Suprapubic skin (tissue), 4 donors: ENCODE data around the gene ULK1. TPM values are rescaled to one million over a fixed set of nuclear protein-coding genes. Genes with fewer than 3 reads are reported as not detected.
A peak's percentile ranks its signal among the peaks of the same experiment; 100 is the strongest.

Source experiments
- DNase-seq, 2 donors: peaks; one replicate each; pipeline ENCODE4 v3.0.0-alpha.2; 2019; ENCODE audit warnings: low spot score in 2 of 2
- H3K27ac ChIP-seq: fragments of 200-600 bp; sonication (generic); one replicate; pipeline ENCODE4 v1.5.1; 2019
- H3K27me3 ChIP-seq: fragments of 200-600 bp; sonication (generic); one replicate; pipeline ENCODE4 v1.5.1; 2019
- H3K36me3 ChIP-seq: fragments of 200-600 bp; sonication (generic); one replicate; pipeline ENCODE4 v1.5.1; 2019
- H3K4me1 ChIP-seq: fragments of 200-600 bp; sonication (generic); one replicate; pipeline ENCODE4 v1.5.1; 2019
- H3K4me3 ChIP-seq: fragments of 200-600 bp; sonication (generic); one replicate; pipeline ENCODE4 v1.5.1; 2019; ENCODE audit warnings: mild to moderate bottlenecking
- H3K9me3 ChIP-seq: fragments of 200-600 bp; sonication (generic); one replicate; pipeline ENCODE4 v1.5.1; 2019
- CTCF ChIP-seq, 2 donors: fragments of 200-600 bp in 1 of 2; fragments of 450-650 bp in 1 of 2; sonication (generic) in 1 of 2; IDR thresholded peaks; one replicate each; pipeline ENCODE4 v1.5.1; 2016 to 2019; ENCODE audit warnings: antibody characterized with exemption in 2 of 2, mild to moderate bottlenecking in 1 of 2, moderate library complexity in 1 of 2
- EP300 ChIP-seq: sonication (generic); formaldehyde crosslinking; IDR thresholded peaks from one replicate; pipeline ENCODE4 v1.6.1; 2017; ENCODE audit warnings: antibody characterized with exemption
- POLR2A ChIP-seq, 2 donors: fragments of 450-650 bp; IDR thresholded peaks; one replicate each; pipeline ENCODE4 v1.6.1; 2017; ENCODE audit warnings: antibody characterized with exemption in 2 of 2, mild to moderate bottlenecking in 2 of 2, moderate library complexity in 2 of 2
- POLR2AphosphoS5 ChIP-seq, 3 donors: sonication (generic); formaldehyde crosslinking; IDR thresholded peaks; one replicate each; pipeline ENCODE4 v1.6.1; 2017; ENCODE audit warnings: antibody characterized with exemption in 3 of 3
- WGBS: methylation state at CpG from one replicate; pipeline ENCODE4 v1.1.5; 2018; 5-methylcytosine and 5-hydroxymethylcytosine counted together
- total RNA-seq, 4 donors: library from RNA; depleted of rRNA; stranded (reverse); fragments of >200 nt; gene quantifications; one replicate each; pipeline ENCODE4 v1.1.0, GENCODE V29; 2016

ULK1 gene
- total RNA-seq, 4 donors from 2014 or later = 37.0 to 102 (median 65.7) TPM

- peaks cover 3% of the 10 kb centered on the region for H3K27me3 ChIP-seq
- DNase-seq = no peak
- TF ChIP-seq EP300 (no peak), POLR2AphosphoS5 (IDR thresholded peaks at IDR 0.05) (no peak), CTCF (IDR thresholded peaks at IDR 0.05) (no peak)
- H3K9me3 ChIP-seq = no peaks in the 10 kb centered on the region
- peaks cover 6% of the 10 kb centered on the region for H3K4me1 ChIP-seq
- no peak overlapping the region for H3K27ac ChIP-seq
- H3K4me3 ChIP-seq = no peak overlapping the region
- WGBS = 69% methylated on average over 17 of the region's 47 CpGs
- peaks cover 2% of the 10 kb centered on the region for H3K36me3 ChIP-seq
Observed at GRCh38 chr12:131849700-131850553, 44.5 kb upstream of the ULK1 start.

GRCh38 chr12:131850856-131851559 is 43.4 kb upstream of the ULK1 start:
- Histone ChIP-seq H3K27ac (no peak overlapping the region), H3K36me3 (no peaks in the 10 kb centered on the region), H3K9me3 (no peaks in the 10 kb centered on the region), H3K4me3 (no peak overlapping the region), H3K4me1 (peaks cover 12% of the 10 kb centered on the region), H3K27me3 (peaks cover 12% of the 10 kb centered on the region)
- WGBS = 77% methylated on average over 8 of the region's 41 CpGs
- peak in 1 of 2 donors; percentile 67 for DNase-seq
- TF ChIP-seq CTCF (IDR thresholded peaks at IDR 0.05) (peak; percentile 17 to 49), POLR2A (IDR thresholded peaks at IDR 0.05) (no peak), POLR2AphosphoS5 (IDR thresholded peaks at IDR 0.05) (no peak), EP300 (no peak)

- H3K9me3 ChIP-seq = no peaks in the 10 kb centered on the region
- peaks cover 12% of the 10 kb centered on the region for H3K27me3 ChIP-seq
- no peak overlapping the region for H3K27ac ChIP-seq
- no peak overlapping the region for H3K4me3 ChIP-seq
- H3K36me3 ChIP-seq = no peaks in the 10 kb centered on the region
- peak in 1 of 2 donors; percentile 69 for DNase-seq
- TF ChIP-seq POLR2AphosphoS5 (IDR thresholded peaks at IDR 0.05) = no peak
- TF ChIP-seq EP300 = no peak
- no peak for TF ChIP-seq POLR2A (IDR thresholded peaks at IDR 0.05)
- no peak for TF ChIP-seq CTCF (IDR thresholded peaks at IDR 0.05)
- WGBS = 80% methylated on average over 2 of the region's 37 CpGs
- peaks cover 12% of the 10 kb centered on the region for H3K4me1 ChIP-seq
Observed at GRCh38 chr12:131851741-131852550, 42.5 kb upstream of the ULK1 start.

- TF ChIP-seq EP300 (no peak), CTCF (IDR thresholded peaks at IDR 0.05) (no peak), POLR2A (IDR thresholded peaks at IDR 0.05) (no peak), POLR2AphosphoS5 (IDR thresholded peaks at IDR 0.05) (no peak)
- no peaks in the 10 kb centered on the region for H3K9me3 ChIP-seq
- H3K27me3 ChIP-seq = peaks cover 12% of the 10 kb centered on the region
- DNase-seq = peak in 1 of 2 donors; percentile 62
- H3K27ac ChIP-seq = no peak overlapping the region
- H3K4me1 ChIP-seq = peaks cover 12% of the 10 kb centered on the region
- no peaks in the 10 kb centered on the region for H3K36me3 ChIP-seq
- no peak overlapping the region for H3K4me3 ChIP-seq
- 55% methylated on average over 16 of the region's 24 CpGs for WGBS
Observed at GRCh38 chr12:131852551-131853299, 41.7 kb upstream of the ULK1 start.
